Measurements from ENCODE around the gene TVP23A.
A peak's percentile ranks its signal among the peaks of the same experiment; 100 is the strongest.

TVP23A gene

DNA sequence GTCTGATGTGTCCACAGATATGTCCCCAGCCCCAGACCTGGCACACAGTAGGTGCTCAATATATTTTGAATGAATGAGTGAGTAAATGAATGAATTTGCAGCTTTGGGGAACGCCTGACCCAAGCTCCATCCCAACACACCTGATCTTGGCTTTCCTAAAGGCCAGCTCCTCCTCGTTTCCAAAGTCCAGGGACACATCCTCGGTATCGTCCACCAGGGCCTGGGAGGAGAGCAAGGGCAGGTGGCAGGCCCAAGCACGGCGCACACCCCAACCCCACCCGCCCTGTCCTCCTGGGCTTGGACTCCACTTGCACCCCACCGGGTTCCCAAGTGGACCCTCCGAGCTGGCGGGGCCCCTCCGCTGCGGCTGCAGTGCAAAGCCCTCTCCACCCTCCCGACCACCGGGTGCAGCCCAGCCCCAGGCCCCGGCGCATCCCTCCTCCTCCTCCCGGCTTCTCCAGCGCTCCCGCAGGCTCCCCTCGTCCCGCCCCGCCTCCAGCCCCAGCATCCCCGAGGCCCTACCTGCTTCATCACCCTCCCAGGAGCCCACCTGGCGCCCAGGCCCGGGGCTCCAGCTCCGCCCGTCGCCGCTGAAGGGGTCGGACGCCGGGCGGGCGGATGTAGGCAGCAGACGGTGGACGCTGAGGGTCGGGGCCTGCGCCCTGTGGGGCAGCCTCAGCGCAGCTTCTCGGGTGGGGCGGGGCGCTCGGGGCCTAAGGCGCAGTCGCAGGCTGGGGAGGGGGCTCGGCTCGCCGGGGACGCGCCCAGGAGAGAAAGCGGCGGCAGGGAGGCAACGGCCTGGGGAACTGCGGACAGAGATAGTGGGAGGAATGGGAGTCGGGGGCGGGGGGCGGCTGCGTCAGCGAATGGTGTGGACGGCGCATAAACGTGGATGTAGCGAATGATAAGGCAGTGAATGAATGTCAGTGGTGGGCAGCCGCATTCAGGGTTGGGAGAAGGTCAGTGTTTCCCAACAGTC, at the start of gene TVP23A:
Gene TVP23A (minus strand): TSS at position 832 of the 979 bp plus-strand sequence. CDS start 301 bp downstream, at position 531.
- DNase-seq (ENCODE audit: low spot score) (no peak), FAIRE-seq (no peak)

GRCh38 chr16:10868104-10868595, 49.6 kb upstream of the TVP23A start:
- no peak for DNase-seq (ENCODE audit: low spot score)
- FAIRE-seq = no peak

DNA sequence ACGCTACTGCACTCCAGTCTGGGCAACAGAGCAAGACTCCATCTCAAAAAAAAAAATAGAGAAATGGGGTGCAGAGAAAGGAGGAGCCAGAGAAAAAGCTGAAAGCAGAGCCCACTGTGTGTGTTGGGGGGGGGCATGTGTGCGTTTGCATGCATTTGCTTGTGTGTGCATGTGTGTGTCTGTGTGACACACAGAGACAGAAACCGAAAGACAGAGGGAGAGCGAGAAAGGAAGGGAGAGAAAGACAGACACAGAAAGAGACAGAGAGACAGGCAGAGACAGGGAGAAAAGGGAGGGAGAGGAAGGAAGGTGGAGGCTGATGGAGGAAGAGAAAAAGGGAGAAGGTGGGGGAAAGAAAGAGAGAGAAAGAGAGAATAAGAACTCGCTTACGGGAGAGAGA, 48.6 kb upstream of the TVP23A start:
- DNase-seq (ENCODE audit: low spot score) (no peak), FAIRE-seq (no peak)

DNA sequence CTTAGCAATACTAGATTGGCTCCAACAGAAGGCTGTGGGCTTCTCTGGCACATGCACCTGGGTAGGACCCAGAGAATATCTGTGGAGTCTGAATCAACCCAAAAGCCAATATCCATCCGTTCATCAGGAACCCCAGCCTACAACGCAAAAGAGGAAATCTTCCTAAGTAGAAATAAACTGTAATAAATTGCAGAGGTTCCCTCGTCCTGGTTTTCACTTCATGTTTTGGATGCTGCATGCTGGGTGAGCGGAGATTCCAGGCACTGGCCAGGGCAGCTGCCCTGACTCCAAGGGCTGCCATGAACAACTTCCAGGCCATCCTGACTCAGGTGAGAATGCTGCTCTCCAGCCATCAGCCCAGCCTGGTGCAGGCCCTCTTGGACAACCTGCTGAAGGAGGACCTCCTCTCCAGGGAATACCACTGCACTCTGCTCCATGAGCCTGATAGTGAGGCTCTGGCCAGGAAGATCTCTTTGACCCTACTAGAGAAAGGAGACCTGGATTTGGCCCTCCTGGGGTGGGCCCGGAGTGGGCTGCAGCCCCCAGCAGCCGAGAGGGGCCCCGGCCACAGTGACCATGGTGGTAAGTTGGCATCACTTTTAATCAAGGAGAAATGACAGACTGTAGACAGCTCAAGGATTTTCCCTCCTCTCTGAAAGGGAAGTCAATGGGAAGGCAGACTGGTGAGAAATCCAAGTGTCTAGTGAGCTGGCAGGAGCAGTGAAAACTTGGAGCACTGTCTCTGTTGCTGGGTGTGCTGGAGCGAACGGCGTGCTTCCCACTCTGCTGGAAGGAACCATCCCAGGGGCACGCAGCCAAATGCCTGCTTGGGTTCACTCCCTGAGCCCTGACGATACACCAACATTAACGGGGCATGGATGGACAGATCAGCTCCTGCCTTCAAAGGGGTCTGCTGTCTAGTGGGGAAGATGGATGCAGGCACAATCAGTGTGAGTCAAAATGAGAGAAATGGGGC, 47.7 kb upstream of the TVP23A start:
- no peak for FAIRE-seq
- DNase-seq (ENCODE audit: low spot score) = no peak

GRCh38 chr16:10862438-10862837, 43.8 kb upstream of the TVP23A start:
- DNase-seq (ENCODE audit: low spot score) (peak; percentile 87), FAIRE-seq (peak; percentile 79)

DNA sequence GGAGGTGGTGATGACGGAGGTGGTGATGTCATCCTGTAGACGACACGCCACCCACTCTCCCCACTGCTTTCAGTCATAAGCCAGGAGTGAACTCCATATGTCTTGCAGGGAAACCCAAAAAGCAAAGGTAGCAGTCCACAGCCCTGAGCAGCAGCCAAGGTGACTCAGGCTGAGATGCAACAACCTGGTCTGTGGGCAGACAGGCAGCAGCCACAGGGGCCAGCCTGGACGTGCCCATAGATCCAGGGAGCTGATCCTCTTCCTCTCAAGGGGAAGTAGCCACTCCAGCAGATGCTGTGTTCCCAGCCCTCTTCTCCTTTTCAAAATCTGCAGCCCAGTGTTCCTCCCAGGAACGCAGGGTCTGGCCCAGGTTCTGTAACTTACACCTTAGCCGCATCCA, 41.1 kb upstream of the TVP23A start:
- FAIRE-seq = no peak
- no peak for DNase-seq (ENCODE audit: low spot score)

DNA sequence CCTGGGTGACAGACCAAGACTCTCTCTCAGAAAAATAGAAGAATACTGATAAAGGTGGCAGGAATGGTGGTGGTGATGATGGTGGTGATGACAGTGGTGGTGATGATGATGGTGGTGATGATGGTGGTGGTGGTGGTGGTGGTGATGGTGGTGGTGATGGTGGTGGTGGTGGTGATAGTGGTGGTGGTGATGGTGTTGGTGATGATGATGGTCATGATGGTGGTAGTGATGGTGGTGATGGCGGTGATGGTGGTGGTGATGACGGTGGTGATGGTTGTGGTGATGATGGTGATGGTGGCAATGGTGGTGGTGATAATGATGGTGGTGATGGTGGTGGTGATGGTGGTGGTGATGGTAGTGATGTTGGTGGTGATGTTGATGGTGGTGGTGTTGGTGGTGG, 40.4 kb upstream of the TVP23A start:
- DNase-seq (ENCODE audit: low spot score) (no peak), FAIRE-seq (no peak)

GRCh38 chr16:10858203-10858602, 39.6 kb upstream of the TVP23A start:
- FAIRE-seq (no peak), DNase-seq (ENCODE audit: low spot score) (no peak)

DNA sequence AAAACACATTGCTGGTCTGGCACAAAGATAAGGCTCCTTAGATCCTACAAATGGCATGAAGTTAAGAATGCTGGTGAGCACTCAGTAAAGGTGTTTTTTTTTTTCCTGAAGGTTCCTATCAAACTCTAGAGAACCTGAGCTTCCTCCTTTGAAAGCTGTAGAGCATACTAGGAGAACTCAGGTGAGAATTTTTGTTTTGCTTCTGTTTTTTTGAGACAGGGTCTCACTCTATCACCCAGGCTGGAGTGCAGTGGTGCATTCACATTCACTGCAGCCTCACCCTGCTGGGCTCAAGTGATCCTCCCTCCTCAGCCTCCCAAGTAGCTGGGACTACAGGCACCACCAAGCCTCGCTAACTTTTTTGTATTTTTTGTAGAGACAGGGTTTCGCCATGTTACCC, 37.4 kb upstream of the TVP23A start:
- FAIRE-seq = no peak

GRCh38 chr16:10852948-10853347, 34.4 kb upstream of the TVP23A start:
- FAIRE-seq (no peak), DNase-seq (ENCODE audit: low spot score) (no peak)

More for the DNA sequence above, 37.4 kb upstream of the TVP23A start:
- DNase-seq (ENCODE audit: low spot score) = no peak

- DNase-seq (ENCODE audit: low spot score) = no peak
- no peak for FAIRE-seq
Measured at GRCh38 chr16:10852286-10852685, 33.7 kb upstream of the TVP23A start.

DNA sequence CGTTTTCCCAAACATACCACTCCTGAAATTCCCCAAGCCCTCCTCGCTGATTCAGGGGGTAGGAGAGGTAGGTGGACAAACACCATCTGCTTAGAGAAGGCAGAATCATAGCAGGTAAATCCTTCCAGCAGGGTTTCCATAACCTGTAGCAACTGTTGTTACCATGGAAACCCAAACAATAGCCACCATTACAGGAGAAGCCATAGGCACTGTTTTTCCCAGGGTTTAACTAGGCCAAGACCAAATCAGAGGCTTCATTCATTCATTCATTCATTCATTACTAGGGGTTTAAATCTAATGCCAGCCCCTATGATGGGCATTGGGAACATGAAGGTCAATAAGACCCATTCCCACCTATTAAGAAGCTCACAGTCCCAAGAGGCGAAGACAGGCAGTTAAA, 32.9 kb upstream of the TVP23A start:
- FAIRE-seq (no peak), DNase-seq (ENCODE audit: low spot score) (no peak)

DNA sequence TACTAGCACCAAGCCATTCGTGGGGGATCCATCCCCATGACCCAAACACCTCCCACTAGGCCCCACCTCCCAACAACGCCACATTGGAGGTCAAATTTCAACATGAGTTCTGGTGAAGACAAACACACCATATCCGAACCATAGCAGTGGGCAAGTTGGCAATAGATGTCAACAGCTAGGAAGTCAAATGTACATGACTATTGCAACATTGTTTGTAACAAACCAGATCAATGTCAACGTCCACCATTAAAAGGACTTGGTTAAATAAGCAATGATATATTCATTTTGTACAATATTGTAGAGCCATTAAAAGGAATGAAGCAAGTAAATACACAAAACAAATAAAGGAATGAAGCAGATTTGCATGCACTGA, 31.9 kb upstream of the TVP23A start:
- no peak for DNase-seq (ENCODE audit: low spot score)
- no peak for FAIRE-seq

- FAIRE-seq (no peak), DNase-seq (ENCODE audit: low spot score) (no peak)
Measured at GRCh38 chr16:10849736-10850477, 31.3 kb upstream of the TVP23A start.

GRCh38 chr16:10847176-10847575, 28.6 kb upstream of the TVP23A start:
- DNase-seq (ENCODE audit: low spot score) (no peak), FAIRE-seq (no peak)

GRCh38 chr16:10846213-10846998, 27.8 kb upstream of the TVP23A start:
- FAIRE-seq (no peak), DNase-seq (ENCODE audit: low spot score) (no peak)

DNA sequence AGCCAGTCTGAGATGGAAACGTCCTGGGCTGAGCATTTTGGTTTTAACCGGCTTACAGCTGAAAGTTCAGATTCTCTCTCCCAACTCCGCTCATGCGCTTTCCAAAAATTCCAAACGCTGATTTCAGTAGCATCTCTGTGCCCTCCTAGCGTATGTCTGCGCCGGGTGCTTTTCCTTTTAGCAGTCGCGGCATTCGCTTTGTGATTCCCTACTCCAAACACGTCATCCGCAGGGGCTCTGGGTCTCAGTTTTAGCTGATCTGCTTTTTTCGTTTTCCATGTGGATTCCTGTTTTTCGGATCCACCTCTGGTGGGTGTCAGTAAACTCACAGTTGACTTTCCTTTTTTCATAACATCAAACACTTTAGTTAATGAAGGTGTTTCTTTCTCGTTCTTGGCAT, 22.1 kb upstream of the TVP23A start:
- DNase-seq (ENCODE audit: low spot score) = no peak
- no peak for FAIRE-seq

DNA sequence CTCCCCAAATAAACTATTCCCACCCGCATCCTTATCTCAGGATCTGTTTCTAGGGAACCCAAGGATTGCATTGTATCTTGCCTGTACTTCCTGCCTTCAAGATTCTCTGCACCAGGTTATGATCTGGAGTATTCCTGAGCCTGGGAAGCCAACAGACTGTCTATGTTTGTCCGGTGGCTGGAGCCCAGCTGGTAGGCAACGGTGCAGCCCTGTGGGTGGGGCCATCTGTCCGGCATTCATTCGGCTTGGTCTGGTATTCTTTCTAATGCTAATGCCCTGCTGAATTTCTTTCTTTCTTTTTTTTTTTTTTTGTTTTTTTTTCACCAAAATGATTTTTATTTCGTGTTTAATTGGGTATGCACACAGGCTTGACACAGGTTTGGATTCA, 20.7 kb upstream of the TVP23A start:
- FAIRE-seq (no peak), DNase-seq (ENCODE audit: low spot score) (no peak)

DNA sequence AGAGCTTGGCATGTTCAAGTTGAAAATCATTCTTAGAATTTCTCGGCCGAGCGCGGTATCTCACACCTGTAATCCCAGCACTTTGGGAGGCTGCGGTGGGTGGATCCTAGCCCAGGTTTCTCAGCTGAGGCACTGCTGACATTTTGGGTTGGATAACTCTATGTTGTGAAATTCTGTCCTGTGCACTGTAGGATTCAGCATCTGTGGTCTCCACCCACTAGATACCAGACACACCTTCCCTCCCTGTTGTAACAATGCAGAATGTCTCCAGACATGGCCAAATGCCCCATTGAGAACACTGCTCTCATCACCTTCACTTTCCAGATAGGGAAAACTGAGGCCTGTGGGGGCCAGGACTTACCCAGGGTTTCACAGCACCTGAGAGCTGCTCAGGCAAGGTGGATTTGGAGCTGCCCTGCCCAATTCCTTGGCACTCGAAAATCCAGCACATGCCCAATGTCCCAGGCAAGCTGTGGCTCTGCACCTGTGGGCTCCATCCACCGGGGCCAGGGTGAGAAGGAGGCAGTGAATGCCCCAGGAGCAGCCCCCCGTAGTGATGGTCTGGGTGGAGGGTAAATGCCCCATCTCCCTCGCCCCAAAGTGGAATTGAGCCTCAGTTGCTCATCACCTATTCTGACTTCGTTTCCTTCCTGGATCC, 20.2 kb upstream of the TVP23A start:
- no peak for DNase-seq (ENCODE audit: low spot score)
- FAIRE-seq = no peak
